GM23338 (cell line): Measurements from ENCODE around the gene SLC4A3. TPM values are rescaled to one million over a fixed set of nuclear protein-coding genes. Genes with fewer than 3 reads are reported as not detected.

ENCODE experiments used
- ATAC-seq: fragments of 200-7000 bp; cut with Tn5 transposase; 3 replicates; pipeline ENCODE4 v1.9.1; 2020
- DNase-seq: peaks from one replicate; pipeline ENCODE4 v3.0.0-alpha.2; 2015; ENCODE audit warnings: low spot score
- H2AFZ ChIP-seq: fragments of 200-600 bp; sonication (generic); 2 replicates; pipeline ENCODE4 v1.8.0; 2016; ENCODE audit warnings: antibody characterized with exemption, mild to moderate bottlenecking, moderate library complexity
- H3F3A ChIP-seq: fragments of 200-600 bp; sonication (generic); replicated peaks from 2 replicates; pipeline ENCODE4 v1.8.0; 2017; ENCODE audit warnings: antibody characterized with exemption, mixed run types, low read depth
- H3K27ac ChIP-seq: fragments of 200-600 bp; sonication (generic); 2 replicates; pipeline ENCODE4 v1.6.1; 2016; ENCODE audit warnings: low read depth
- H3K27me3 ChIP-seq: fragments of 200-600 bp; sonication (generic); 2 replicates; pipeline ENCODE4 v1.8.0; 2016; ENCODE audit warnings: mild to moderate bottlenecking, mixed run types, moderate library complexity; ENCODE audit not compliant: insufficient read depth
- H3K36me3 ChIP-seq: fragments of 200-600 bp; sonication (generic); 2 replicates; pipeline ENCODE4 v1.8.0; 2016; ENCODE audit warnings: mild to moderate bottlenecking; ENCODE audit not compliant: insufficient read depth
- H3K4me1 ChIP-seq: fragments of 200-600 bp; sonication (generic); 2 replicates; pipeline ENCODE4 v1.8.0; 2016; ENCODE audit warnings: mild to moderate bottlenecking, moderate library complexity; ENCODE audit not compliant: insufficient read depth
- H3K4me2 ChIP-seq: fragments of 200-600 bp; sonication (generic); 2 replicates; pipeline ENCODE4 v1.7.1; 2017; ENCODE audit warnings: mixed run types
- H3K4me3 ChIP-seq: fragments of 200-600 bp; sonication (generic); 2 replicates; pipeline ENCODE4 v1.6.1; 2016; ENCODE audit warnings: mixed run types
- H3K79me2 ChIP-seq: fragments of 200-600 bp; sonication (generic); replicated peaks from 2 replicates; pipeline ENCODE4 v1.8.0; 2017; ENCODE audit warnings: mild to moderate bottlenecking; ENCODE audit not compliant: insufficient read depth
- H3K9me2 ChIP-seq: fragments of 200-600 bp; sonication (generic); 2 replicates; pipeline ENCODE4 v1.8.0; 2017; ENCODE audit not compliant: insufficient read depth
- H4K20me1 ChIP-seq: fragments of 200-600 bp; sonication (generic); replicated peaks from 2 replicates; pipeline ENCODE4 v1.8.0; 2017; ENCODE audit warnings: mild to moderate bottlenecking; ENCODE audit not compliant: insufficient read depth
- H3K27ac Mint-ChIP-seq: 2 replicates; pipeline ENCODE4 v1.8.0; 2020; ENCODE audit warnings: inconsistent platforms, mild to moderate bottlenecking, moderate library complexity, mixed read lengths
- H3K27me3 Mint-ChIP-seq: 3 replicates; pipeline ENCODE4 v1.8.0; 2022; ENCODE audit warnings: low read depth, mild to moderate bottlenecking, moderate library complexity, mixed read lengths, inconsistent platforms; ENCODE audit not compliant: insufficient read depth, poor library complexity
- H3K36me3 Mint-ChIP-seq: 3 replicates; pipeline ENCODE4 v1.8.0; 2021; ENCODE audit warnings: low read depth, mild to moderate bottlenecking, inconsistent platforms, moderate library complexity, mixed read lengths
- H3K4me1 Mint-ChIP-seq: 3 replicates; pipeline ENCODE4 v1.8.0; 2020; ENCODE audit warnings: mild to moderate bottlenecking, inconsistent platforms, mixed read lengths
- H3K4me3 Mint-ChIP-seq: 3 replicates; pipeline ENCODE4 v1.8.0; 2021; ENCODE audit warnings: moderate library complexity, mild to moderate bottlenecking, inconsistent platforms, mixed read lengths
- H3K9me3 Mint-ChIP-seq: 3 replicates; pipeline ENCODE4 v1.8.0; 2020; ENCODE audit warnings: moderate library complexity, mild to moderate bottlenecking, inconsistent platforms, mixed read lengths
- CREB1 ChIP-seq: fragments of 250-450 bp; sonication (Bioruptor Pico); IDR thresholded peaks from 2 replicates; pipeline ENCODE4 v1.5.0; 2020; ENCODE audit warnings: low read depth, mild to moderate bottlenecking, moderate library complexity
- EZH2 ChIP-seq: fragments of 200-600 bp; sonication (generic); IDR thresholded peaks from one replicate; pipeline ENCODE4 v1.8.0; 2017; ENCODE audit warnings: antibody characterized with exemption, mild to moderate bottlenecking, low read depth; ENCODE audit not compliant: unreplicated experiment
- EZH2phosphoT487 ChIP-seq: fragments of 200-600 bp; sonication (generic); IDR thresholded peaks from one replicate; pipeline ENCODE4 v1.8.1; 2018; ENCODE audit warnings: antibody characterized with exemption; ENCODE audit not compliant: unreplicated experiment
- JUNB ChIP-seq: IDR thresholded peaks from one replicate; pipeline ENCODE4 v1.6.1; 2016; ENCODE audit warnings: antibody characterized with exemption; ENCODE audit not compliant: unreplicated experiment
- NANOG ChIP-seq: IDR thresholded peaks from 2 replicates; pipeline ENCODE4 v1.6.1; 2016; ENCODE audit warnings: antibody characterized with exemption, borderline replicate concordance
- REST ChIP-seq: IDR thresholded peaks from one replicate; pipeline ENCODE4 v1.6.1; 2018; ENCODE audit warnings: antibody characterized with exemption; ENCODE audit not compliant: unreplicated experiment
- ZNF114 ChIP-seq: fragments of 250-450 bp; sonication (Bioruptor Pico); IDR thresholded peaks from 2 replicates; pipeline ENCODE4 v1.5.0; 2020; ENCODE audit warnings: mild to moderate bottlenecking, moderate library complexity
- ZNF331 ChIP-seq: fragments of 250-450 bp; sonication (Bioruptor Pico); IDR thresholded peaks from 2 replicates; pipeline ENCODE4 v1.5.0; 2020; ENCODE audit warnings: low read depth, mild to moderate bottlenecking, moderate library complexity
- polyA plus RNA-seq: library from polyadenylated mRNA; unstranded; fragments of >200 nt; fragmentation: Nextera tagmentation; extraction: Ambion mirVana; gene quantifications from 2 replicates; pipeline ENCODE4 v1.2.1, GENCODE V29; 2016
- total RNA-seq: library from RNA; depleted of rRNA; stranded (reverse); fragments of >200 nt; shearing (Covaris generic); gene quantifications from 2 replicates; pipeline ENCODE4 v1.2.3, GENCODE V29; 2014
- TF ChIP-seq, protein P1 (sequence below): IDR thresholded peaks from 2 replicates; pipeline ENCODE4 v1.6.1; 2016; ENCODE audit warnings: antibody characterized with exemption
- TF ChIP-seq, protein P2 (sequence below): fragments of 250-450 bp; sonication (Bioruptor Pico); IDR thresholded peaks from 2 replicates; pipeline ENCODE4 v1.5.0; 2020; ENCODE audit warnings: mild to moderate bottlenecking, moderate library complexity

SLC4A3 gene
- total and polyA plus RNA-seq, 2 experiments from 2014 or later, result 3.6 to 6.8 TPM

DNA sequence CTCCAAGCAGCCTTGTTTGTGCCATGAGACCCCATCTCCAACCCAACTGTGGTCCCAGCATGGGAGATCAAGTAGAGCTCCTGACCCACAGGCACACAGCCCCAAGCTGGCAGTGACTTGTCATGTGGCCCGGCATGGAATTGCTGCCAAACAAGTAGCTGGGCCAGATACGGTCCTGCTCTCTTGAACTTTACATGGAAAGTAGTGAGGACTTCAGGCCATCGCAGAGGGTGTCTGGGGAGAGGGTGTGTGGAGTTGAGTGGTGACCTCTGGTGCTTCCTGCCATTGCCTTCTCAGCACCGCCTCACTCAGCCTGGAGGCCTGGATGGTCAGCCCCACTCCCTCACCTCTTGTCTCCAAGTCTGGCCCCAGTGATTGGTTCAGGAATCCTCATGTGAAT is 10.9 kb upstream of the SLC4A3 start:
- peaks cover 6% of the 10 kb centered on the region for H3K27me3 Mint-ChIP-seq
- no peaks in the 10 kb centered on the region for H3K4me1 ChIP-seq
- ATAC-seq, result no peak

More for the DNA sequence above, 10.9 kb upstream of the SLC4A3 start:
- no peaks in the 10 kb centered on the region for H3K9me3 Mint-ChIP-seq
- Histone ChIP-seq H3F3A (no peaks in the 10 kb centered on the region), H3K27me3 (no peaks in the 10 kb centered on the region), H2AFZ (no peak overlapping the region), H3K9me2 (no peaks in the 10 kb centered on the region), H4K20me1 (no peaks in the 10 kb centered on the region), H3K79me2 (no peaks in the 10 kb centered on the region), H3K4me2 (no peak overlapping the region), H3K4me3 (no peak overlapping the region), H3K27ac (no peak overlapping the region), H3K36me3 (no peaks in the 10 kb centered on the region)
- H3K27ac Mint-ChIP-seq, result no peak overlapping the region; the same call in 1 of the 2 replicates
- peaks cover 4% of the 10 kb centered on the region; the same call in 2 of the 3 replicates for H3K36me3 Mint-ChIP-seq
- TF ChIP-seq NANOG, result no peak
- no peak for TF ChIP-seq JUNB
- TF ChIP-seq, protein P1, sequence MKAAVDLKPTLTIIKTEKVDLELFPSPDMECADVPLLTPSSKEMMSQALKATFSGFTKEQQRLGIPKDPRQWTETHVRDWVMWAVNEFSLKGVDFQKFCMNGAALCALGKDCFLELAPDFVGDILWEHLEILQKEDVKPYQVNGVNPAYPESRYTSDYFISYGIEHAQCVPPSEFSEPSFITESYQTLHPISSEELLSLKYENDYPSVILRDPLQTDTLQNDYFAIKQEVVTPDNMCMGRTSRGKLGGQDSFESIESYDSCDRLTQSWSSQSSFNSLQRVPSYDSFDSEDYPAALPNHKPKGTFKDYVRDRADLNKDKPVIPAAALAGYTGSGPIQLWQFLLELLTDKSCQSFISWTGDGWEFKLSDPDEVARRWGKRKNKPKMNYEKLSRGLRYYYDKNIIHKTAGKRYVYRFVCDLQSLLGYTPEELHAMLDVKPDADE, result no peak
- TF ChIP-seq EZH2phosphoT487, result no peak
- TF ChIP-seq REST, result no peak
- TF ChIP-seq CREB1 (CRISPR knock-in tag), result no peak
- no peak for TF ChIP-seq EZH2
- no peak for TF ChIP-seq ZNF331 (CRISPR knock-in tag)
- TF ChIP-seq ZNF114, result no peak
- TF ChIP-seq, protein P2, sequence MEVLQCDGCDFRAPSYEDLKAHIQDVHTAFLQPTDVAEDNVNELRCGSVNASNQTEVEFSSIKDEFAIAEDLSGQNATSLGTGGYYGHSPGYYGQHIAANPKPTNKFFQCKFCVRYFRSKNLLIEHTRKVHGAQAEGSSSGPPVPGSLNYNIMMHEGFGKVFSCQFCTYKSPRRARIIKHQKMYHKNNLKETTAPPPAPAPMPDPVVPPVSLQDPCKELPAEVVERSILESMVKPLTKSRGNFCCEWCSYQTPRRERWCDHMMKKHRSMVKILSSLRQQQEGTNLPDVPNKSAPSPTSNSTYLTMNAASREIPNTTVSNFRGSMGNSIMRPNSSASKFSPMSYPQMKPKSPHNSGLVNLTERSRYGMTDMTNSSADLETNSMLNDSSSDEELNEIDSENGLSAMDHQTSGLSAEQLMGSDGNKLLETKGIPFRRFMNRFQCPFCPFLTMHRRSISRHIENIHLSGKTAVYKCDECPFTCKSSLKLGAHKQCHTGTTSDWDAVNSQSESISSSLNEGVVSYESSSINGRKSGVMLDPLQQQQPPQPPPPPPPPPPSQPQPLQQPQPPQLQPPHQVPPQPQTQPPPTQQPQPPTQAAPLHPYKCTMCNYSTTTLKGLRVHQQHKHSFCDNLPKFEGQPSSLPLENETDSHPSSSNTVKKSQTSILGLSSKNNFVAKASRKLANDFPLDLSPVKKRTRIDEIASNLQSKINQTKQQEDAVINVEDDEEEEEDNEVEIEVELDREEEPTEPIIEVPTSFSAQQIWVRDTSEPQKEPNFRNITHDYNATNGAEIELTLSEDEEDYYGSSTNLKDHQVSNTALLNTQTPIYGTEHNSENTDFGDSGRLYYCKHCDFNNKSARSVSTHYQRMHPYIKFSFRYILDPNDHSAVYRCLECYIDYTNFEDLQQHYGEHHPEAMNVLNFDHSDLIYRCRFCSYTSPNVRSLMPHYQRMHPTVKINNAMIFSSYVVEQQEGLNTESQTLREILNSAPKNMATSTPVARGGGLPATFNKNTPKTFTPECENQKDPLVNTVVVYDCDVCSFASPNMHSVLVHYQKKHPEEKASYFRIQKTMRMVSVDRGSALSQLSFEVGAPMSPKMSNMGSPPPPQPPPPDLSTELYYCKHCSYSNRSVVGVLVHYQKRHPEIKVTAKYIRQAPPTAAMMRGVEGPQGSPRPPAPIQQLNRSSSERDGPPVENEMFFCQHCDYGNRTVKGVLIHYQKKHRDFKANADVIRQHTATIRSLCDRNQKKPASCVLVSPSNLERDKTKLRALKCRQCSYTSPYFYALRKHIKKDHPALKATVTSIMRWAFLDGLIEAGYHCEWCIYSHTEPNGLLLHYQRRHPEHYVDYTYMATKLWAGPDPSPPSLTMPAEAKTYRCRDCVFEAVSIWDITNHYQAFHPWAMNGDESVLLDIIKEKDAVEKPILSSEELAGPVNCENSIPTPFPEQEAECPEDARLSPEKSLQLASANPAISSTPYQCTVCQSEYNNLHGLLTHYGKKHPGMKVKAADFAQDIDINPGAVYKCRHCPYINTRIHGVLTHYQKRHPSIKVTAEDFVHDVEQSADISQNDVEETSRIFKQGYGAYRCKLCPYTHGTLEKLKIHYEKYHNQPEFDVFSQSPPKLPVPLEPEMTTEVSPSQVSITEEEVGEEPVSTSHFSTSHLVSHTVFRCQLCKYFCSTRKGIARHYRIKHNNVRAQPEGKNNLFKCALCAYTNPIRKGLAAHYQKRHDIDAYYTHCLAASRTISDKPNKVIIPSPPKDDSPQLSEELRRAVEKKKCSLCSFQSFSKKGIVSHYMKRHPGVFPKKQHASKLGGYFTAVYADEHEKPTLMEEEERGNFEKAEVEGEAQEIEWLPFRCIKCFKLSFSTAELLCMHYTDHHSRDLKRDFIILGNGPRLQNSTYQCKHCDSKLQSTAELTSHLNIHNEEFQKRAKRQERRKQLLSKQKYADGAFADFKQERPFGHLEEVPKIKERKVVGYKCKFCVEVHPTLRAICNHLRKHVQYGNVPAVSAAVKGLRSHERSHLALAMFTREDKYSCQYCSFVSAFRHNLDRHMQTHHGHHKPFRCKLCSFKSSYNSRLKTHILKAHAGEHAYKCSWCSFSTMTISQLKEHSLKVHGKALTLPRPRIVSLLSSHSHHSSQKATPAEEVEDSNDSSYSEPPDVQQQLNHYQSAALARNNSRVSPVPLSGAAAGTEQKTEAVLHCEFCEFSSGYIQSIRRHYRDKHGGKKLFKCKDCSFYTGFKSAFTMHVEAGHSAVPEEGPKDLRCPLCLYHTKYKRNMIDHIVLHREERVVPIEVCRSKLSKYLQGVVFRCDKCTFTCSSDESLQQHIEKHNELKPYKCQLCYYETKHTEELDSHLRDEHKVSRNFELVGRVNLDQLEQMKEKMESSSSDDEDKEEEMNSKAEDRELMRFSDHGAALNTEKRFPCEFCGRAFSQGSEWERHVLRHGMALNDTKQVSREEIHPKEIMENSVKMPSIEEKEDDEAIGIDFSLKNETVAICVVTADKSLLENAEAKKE, result no peak
- peaks cover 3% of the 10 kb centered on the region; the same call in 1 of the 3 replicates for H3K4me1 Mint-ChIP-seq
- no peak for DNase-seq
- no peak overlapping the region for H3K4me3 Mint-ChIP-seq
